H54 (cell line): ENCODE data around the gene AKAP7.
"Not testable (repeated sequence)": the region's sequence is repeated elsewhere in the genome, so short reads cannot be mapped to it uniquely, and the experiment has no call there.

ENCODE experiments used
- DNase-seq: peaks from one replicate; pipeline ENCODE4 v3.0.0; 2011; ENCODE audit warnings: low spot score, mixed read lengths; ENCODE audit not compliant: insufficient read length
- FAIRE-seq: peaks from 3 replicates; lab custom pipeline; 2011; peaks lifted over from hg19 to GRCh38; lab: Jason Lieb, UNC
- POLR2A ChIP-seq: IDR thresholded peaks from 2 replicates; pipeline ENCODE4 v1.6.1; 2011; ENCODE audit warnings: low read depth, mild to moderate bottlenecking, low read length

Gene AKAP7

DNA sequence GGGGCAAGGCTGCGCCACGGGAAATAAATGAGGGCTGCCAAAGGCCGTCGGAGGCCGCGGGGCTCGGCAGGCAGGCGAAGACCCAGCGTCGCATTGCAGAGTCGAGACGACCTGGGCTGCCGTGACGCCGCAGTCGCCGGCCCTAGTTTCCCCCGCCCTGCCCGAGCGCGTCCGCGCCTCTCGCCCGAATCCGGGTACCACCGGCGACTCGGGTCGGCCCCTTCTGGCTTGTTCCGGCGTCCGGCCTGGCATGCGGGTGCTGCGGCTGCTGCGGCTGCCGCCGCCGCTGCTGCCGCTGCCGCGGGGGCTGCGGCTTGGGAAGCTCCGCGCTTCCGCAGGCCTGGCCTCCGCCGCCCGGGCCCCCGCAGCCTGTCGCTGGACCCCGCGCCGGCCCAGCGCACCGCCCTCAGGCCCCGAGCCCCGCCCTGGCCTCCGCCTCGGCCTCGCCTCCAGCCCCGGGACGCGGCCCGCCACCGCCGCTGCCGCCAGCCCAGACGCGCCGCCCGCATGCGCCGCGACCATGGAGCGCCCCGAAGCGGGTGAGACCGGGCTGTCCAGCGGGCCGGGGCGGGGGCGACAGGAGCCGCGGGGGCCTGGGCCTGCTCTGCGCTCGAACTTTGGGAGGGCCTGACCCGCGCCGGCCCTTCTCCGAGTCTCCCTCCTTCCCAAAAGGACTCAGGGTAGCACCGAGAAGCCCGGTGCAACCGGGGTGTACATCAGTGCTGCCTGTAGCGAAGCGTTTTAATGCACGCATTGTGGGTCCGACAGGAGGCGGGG lies at the start of gene AKAP7:
Gene AKAP7, plus strand, starts transcription at position 224 of the 777 bp plus-strand sequence. Its CDS starts 297 bp downstream, at position 521.
- peak; percentile 64 for TF ChIP-seq POLR2A
- DNase-seq (peak; percentile 71), FAIRE-seq (no peak)

DNA sequence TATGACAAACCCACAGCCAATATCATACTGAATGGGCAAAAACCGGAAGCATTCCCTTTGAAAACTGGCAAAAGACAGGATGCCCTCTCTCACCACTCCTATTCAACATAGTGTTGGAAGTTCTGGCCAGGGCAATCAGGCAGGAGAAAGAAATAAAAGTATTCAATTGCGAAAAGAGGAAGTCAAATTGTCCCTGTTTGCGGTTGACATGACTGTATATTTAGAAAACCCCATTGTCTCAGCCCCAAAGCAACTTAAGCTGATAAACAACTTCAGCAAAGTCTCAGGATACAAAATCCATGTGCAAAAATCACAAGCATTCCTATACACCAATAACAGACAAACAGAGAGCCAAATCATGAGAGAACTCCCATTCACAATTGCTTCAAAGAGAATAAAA lies 44.9 kb upstream of the AKAP7 start:
- DNase-seq, FAIRE-seq: not testable (repeated sequence)

DNA sequence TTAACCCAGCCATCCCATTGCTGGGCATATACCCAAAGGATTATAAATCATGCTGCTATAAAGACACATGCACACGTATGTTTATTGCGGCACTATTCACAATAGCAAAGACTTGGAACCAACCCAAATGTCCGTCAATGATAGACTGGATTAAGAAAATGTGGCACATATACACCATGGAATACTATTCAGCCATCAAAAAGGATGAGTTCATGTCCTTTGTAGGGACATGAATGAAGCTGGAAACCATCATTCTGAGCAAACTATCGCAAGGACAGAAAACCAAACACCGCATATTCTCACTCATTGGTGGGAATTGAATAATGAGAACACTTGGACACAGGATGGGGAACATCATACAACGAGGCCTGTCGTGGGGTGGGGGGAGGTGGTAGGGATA lies 43.3 kb upstream of the AKAP7 start:
- FAIRE-seq, DNase-seq: not testable (repeated sequence)

DNA sequence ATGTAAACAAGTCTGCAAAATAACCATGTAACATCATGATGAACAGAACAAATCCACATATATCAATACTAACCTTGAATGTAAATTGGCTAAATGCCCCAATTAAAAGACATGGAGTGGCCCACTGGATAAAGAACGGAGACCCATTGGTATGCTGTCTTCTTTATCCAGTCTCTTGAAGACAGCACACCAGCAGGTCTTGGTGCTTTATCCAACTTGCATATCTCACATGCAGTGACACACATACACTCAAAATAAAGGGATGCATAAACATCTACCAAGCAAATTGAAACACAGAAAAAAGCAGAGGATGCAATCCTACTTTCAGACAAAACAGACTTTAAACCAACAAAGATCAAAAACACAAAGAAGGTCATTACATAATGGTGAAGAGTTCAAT lies 41.9 kb upstream of the AKAP7 start:
- TF ChIP-seq POLR2A, result no peak
- no peak for DNase-seq
- no peak for FAIRE-seq

DNA sequence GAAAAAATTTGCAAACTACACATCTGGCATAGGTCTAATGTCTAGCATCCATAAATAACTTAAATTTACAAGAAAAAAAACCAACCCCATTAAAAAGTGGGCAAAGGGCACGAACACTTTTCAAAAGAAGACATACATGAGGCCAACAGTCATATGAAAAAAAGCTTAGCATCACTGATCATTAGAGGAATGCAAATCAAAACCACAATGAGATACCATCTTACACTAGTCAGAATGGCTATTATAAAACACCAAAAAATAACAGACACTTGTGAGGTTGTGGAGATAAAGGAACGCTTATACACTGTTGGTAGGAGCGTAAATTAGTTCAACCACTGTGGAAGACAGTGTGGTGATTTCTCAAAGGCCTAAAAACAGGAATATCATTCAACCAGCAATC lies 38.5 kb upstream of the AKAP7 start:
- TF ChIP-seq POLR2A, result no peak
- FAIRE-seq, result no peak
- DNase-seq, result no peak

DNA sequence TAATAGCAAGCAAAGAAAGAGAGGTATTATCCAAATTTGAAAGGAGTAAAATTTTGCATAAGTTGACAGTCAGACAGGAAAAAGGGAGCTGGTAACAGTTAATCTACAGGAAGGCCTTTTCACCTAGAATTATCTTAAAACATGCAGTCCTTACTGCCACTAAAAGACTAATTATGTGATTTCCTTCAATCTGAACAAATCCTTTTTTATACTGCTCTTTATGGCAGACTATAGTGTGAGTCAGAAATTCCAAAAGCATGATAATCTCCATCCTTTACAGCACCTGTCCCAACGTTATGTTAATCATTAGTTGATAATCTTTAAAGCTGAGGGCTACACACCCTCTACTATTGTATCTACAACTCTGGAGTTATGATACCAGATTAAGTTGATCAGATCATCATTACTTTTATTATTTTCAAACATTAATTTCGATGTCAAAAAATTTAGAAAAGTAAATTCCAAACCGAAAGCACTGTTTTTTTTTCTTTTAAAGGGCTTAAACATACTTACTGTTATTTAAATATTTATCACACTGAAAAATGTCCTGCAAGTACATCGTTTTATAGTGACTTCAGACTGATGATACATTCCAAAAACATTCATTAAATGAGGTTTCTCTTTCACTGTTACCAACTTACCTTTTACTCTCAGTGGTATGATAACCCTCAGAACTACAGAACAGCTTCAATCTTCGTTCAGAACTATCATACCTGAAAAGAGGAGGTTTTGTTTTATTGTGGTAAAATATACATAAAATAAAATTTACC lies 33.2 kb upstream of the AKAP7 start:
- FAIRE-seq (no peak), DNase-seq (no peak)
- no peak for TF ChIP-seq POLR2A

DNA sequence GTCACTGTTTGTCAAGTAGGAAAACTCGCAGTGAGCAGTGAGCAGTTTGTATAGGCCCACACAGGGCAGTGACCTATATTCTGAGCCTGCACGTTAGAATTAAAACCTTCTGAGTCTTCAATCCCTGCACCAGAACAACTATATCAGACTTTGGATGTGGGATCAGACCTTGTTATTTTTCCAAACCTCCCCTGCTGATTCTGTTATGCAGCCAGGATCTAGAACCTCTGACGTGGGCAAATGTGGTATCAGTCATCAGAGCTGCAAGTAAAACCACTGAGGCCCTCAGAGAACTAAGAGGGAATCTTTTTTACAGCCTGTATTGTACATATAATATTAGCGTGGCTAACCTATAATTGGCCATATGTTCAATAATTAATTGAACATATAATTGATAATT lies 32.0 kb upstream of the AKAP7 start:
- TF ChIP-seq POLR2A, result no peak
- FAIRE-seq, result no peak
- DNase-seq, result no peak

DNA sequence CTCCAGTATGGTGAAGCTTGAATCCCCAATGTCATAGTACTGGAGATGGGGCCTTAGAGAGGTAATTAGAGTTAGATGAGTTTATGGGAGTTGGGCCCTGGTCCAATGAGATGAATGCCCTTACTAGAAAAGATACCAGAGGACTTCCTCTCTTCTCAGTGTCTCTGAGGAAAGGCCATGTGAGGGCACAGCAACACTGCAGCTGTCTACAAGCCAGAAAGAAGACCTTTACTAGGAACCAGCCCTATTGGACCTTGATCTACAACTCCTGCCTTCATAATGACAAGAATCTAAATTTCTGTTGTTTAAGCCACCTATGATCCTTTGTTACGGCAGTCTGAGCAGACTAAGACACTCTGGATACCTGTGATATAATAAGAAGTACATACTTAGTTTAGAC lies 31.4 kb upstream of the AKAP7 start:
- DNase-seq, result no peak
- no peak for TF ChIP-seq POLR2A
- FAIRE-seq, result no peak

DNA sequence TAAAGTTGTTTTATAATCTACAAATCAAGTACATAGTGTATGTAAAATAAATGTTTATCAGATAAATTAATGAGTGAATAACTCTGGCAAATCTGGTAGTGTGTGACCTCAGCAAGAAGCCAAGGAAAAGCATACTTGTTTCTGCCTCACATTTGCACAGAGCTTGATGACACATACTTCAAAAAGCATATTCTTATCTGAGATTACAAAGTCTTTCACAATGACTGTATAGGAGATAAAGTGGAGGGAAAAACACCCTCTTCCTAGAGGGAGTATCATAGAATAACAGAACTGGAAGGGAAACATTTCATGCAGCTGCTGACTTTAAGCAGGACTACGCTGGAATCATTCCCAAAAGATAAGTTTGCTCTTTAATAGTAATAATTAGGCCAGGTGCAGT lies 28.1 kb upstream of the AKAP7 start:
- no peak for FAIRE-seq
- DNase-seq, result no peak
- no peak for TF ChIP-seq POLR2A

DNA sequence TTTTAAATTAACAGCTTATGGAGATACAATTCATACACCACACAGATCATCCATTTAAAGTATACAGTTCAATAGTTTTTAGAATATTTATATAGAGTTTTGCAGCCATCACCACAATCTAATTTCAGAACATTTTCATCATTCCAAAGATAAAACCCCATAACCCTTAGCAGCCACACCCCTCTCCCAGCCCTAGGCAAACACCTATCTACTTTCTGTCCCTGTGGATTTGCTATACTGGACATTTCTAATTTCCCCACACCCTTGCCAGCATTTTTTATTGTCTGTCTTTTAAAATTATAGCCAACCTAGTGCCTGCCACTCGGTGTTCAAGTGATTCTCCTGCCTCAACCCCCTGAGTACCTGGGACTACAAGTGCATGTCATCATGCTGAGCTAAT lies 23.0 kb upstream of the AKAP7 start:
- DNase-seq (no peak), FAIRE-seq (no peak)
- no peak for TF ChIP-seq POLR2A

DNA sequence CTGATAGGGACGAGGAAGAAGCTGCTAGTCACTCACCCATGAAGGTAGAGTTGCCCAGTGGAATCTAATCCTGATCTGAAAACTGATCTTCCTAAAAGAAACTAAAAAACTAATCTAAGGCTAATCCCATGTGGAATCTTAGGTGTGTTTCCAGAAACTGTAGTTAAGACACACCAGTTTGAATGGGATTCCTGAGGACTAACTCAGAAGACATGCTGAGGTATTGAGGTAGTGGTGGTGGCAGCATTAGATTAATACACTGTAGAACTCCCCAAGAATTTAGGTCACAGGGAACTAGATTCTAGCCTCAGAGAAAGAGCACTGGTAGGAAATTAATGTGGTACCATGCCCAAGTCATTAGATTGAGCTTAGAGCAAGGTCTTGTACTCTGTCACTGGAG lies 19.6 kb upstream of the AKAP7 start:
- DNase-seq (no peak), FAIRE-seq (no peak)
- TF ChIP-seq POLR2A, result no peak

DNA sequence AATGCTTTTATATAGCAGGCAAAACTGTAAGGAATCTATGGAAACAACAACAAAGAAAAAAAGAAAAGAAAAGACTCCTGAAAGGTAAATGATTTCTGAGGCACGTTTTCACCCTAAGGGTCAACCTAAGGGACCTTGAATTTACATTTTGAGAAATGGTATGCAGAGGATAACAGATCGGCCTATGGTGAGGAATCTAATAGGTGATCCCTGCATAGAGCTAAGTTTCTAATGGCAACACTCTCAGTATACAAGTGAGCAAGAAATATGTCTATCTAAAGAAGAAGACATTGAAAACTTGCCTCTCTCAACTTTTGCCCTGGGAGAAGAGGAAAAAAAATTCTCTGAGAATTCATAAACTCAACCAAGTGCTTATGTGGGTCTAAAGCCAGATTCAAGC lies 18.9 kb upstream of the AKAP7 start:
- DNase-seq (no peak), FAIRE-seq (no peak)
- TF ChIP-seq POLR2A, result no peak

DNA sequence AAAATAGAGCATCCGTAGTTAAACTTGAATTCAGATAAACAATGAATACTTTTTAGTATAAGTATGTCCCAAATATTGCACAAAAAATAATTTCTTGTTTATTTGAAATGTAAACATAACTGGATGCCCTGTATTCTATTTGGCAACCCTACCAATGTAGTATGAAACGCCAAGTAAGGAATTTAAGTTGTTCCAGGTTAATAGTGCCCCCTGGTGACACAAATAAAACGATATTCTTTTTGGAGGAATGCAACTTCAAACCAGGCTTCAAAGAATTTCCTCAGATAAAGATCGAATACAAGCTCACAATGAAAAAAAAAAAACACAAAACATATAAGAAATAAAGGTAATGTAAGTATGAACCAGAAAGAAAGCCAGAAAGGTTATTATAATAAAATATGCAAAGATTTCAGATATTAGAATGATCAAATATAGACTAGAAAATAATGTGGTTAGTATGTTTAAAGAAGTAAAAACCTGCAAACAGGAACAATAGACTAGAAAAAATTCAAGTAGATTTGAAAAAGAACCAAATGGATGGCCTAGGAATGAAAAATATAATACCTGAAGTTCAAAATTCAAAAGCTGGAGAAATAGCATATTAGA lies 18.4 kb upstream of the AKAP7 start:
- no peak for TF ChIP-seq POLR2A
- FAIRE-seq, result no peak
- no peak for DNase-seq

DNA sequence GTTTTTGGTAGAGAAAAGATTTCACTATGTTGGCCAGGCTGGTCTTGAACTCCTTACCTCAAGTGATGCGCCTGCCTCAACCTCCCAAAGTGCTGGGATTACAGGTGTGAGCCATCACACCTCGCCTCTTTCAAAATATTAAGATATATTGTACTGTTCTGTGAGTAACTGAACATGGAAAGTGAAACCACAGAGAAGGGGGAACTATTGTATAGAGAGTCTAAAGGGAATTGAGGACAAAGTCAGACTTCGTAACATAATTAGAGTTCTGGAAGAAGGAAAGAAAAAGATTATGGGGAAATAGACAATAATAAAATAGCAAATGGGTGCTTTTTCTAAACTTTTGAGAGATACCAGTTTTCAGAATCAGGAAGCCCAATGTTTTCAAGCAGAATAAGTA lies 17.4 kb upstream of the AKAP7 start:
- FAIRE-seq, result no peak
- no peak for DNase-seq
- no peak for TF ChIP-seq POLR2A
